NOMO-1 treated with dmso at 0.1 percent for 144 hours (cell line): ENCODE data around the gene MRAS.
"Not testable (repeated sequence)": the region's sequence is repeated elsewhere in the genome, so short reads cannot be mapped to it uniquely, and the experiment has no call there.

Experiments used
- DNase-seq: peaks from one replicate; lab custom pipeline; 2025; ENCODE audit not compliant: unreplicated experiment; lab: John Stamatoyannopoulos, UW

MRAS gene

GRCh38 chr3:138442433-138442832, 94.1 kb downstream of the MRAS start:
- DNase-seq, result no peak

DNA sequence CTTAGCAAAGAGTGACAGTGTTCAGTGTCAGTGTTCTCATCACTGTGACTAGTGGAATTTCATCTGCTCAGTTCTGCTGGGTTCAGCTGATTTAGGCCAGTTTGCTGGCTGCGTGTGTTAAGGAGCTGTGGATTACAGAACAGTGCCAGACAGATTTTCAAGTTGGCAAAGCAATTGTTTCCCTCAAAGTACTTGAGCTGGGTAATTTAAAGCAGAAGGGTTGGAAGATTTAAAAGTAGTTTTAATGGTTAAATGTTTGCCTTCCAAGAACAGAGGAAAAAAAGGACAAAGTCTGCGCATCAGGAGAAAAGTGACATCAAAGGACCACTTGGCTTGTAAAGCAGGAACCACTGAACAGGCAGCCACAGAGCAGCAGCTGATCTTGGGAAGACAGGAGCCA, 94.7 kb downstream of the MRAS start:
- no peak for DNase-seq

GRCh38 chr3:138443521-138444503, 95.4 kb downstream of the MRAS start:
- no peak for DNase-seq

DNA sequence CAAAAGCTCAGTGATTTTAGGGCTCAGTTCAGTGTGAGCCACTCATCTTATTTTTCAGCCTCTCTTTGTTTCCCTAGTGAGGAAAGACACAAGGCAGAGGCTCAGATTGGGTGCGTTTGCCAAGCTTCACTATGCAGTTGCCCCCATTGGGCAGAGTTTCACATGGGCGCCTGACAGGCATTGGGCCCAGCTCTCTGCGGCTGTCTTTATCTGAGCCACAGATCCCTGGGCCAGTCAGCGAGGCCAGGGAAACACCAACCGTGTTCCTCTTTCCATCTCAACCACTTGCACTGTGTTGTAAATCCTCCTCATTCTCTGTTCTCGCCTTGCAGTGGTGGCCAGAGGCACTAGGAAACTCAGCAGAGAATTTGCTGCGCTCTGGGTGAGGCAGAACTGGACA, 96.9 kb downstream of the MRAS start:
- no peak for DNase-seq

DNA sequence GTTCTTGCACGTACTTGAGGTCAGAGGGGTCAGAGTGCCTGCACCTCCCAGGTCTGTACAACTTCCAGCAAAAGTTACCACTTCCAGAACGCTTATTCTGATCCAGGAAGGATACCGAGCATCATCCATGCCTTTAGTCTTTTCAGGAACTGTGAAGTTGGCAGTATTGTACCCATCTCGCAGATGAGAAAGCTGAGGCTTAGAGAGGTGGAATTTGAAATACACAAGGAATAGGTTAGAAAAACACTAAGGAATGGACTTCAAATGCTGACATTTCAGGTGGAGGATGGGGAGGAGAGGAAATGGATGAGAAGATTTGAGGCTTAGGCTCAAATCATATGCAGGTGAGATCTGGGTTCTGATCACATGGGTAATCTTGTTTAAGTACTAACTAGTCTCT, 97.3 kb downstream of the MRAS start:
- no peak for DNase-seq

GRCh38 chr3:138448631-138449030, 100.3 kb downstream of the MRAS start:
- DNase-seq, result no peak

GRCh38 chr3:138449490-138449889, 101.1 kb downstream of the MRAS start:
- DNase-seq, result no peak

GRCh38 chr3:138450181-138450580, 101.8 kb downstream of the MRAS start:
- no peak for DNase-seq

GRCh38 chr3:138450704-138451424, 102.5 kb downstream of the MRAS start:
- DNase-seq, result no peak

GRCh38 chr3:138451595-138452162, 103.3 kb downstream of the MRAS start:
- DNase-seq, result no peak

DNA sequence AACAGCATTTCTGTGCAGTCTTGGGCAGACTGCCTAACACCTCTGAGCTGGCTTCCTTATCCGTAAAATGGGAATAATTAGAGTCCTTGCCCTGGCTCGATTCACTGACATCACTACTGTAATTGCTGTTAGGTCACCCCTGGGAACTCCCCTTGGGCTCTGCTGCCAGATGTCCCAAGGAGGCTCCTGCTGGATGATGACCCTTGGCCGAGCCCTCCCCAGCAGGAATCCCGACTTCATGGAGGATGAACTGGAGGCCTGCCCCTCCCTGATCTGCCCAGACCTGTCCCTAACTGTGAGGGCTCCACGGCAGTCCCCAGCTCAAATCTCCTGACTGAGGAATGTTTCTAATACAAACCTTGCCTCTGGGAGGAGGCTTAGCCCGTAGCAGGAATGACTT, 104.1 kb downstream of the MRAS start:
- no peak for DNase-seq

- not testable (repeated sequence) for DNase-seq
These were observed 105.6 kb downstream of the MRAS start for GRCh38 chr3:138453940-138454339.
